K562 (cell line): Measurements from ENCODE around the gene WASHC3. TPM values are rescaled to one million over a fixed set of nuclear protein-coding genes. Genes with fewer than 3 reads are reported as not detected.

Experiments
- CHD7 ChIP-seq: fragments of 200-600 bp; sonication (generic); IDR thresholded peaks from one replicate; pipeline ENCODE4 v1.6.1; 2012; ENCODE audit warnings: mild to moderate bottlenecking, low read depth, low read length, inconsistent platforms
- ESRRB ChIP-seq: fragments of 250-450 bp; sonication (Bioruptor Pico); IDR thresholded peaks from 2 replicates; pipeline ENCODE4 v1.5.0; 2020; ENCODE audit warnings: mild to moderate bottlenecking, moderate library complexity, borderline replicate concordance
- GTF3C2 ChIP-seq: IDR thresholded peaks from 3 replicates; pipeline ENCODE4 v1.6.1; 2011; ENCODE audit warnings: borderline replicate concordance, mild to moderate bottlenecking, moderate library complexity; ENCODE audit not compliant: insufficient read length; ENCODE audit errors: extremely low read depth
- JUN ChIP-seq, 2 experiments: sonication (generic) in 1 of 2; formaldehyde crosslinking in 1 of 2; IDR thresholded peaks; 2 replicates each; pipeline versions ENCODE4 v1.6.1 to v1.8.0; 2012 to 2022; ENCODE audit warnings: borderline replicate concordance in 2 of 2, mild to moderate bottlenecking in 2 of 2, improper control_type of control experiment in 1 of 2, low read depth in 1 of 2, low read length in 1 of 2, missing genetic modification reagents in 1 of 2
- L3MBTL2 ChIP-seq: fragments of 450-650 bp; IDR thresholded peaks from 2 replicates; pipeline ENCODE4 v1.6.1; 2016; ENCODE audit warnings: mild to moderate bottlenecking, moderate library complexity
- MTF1 ChIP-seq: fragments of 250-450 bp; sonication (Bioruptor Pico); IDR thresholded peaks from 2 replicates; pipeline ENCODE4 v1.9.0; 2021; ENCODE audit warnings: moderate library complexity, mild to moderate bottlenecking, inconsistent platforms, borderline replicate concordance
- POLR2H ChIP-seq: IDR thresholded peaks from 2 replicates; pipeline ENCODE4 v1.6.1; 2016; ENCODE audit warnings: missing genetic modification characterization, low read depth, mild to moderate bottlenecking, control low read depth, missing compliant biosample characterization, moderate library complexity
- SIN3A ChIP-seq, 2 experiments: fragments of 150-350 bp in 1 of 2; IDR thresholded peaks; 2 replicates each; pipeline ENCODE4 v1.6.1; 2011 to 2016; ENCODE audit warnings: borderline replicate concordance in 2 of 2, low read depth in 2 of 2, low read length in 2 of 2, mild to moderate bottlenecking in 2 of 2, moderate library complexity in 2 of 2; ENCODE audit not compliant: control insufficient read depth in 1 of 2
- TFAM ChIP-seq: fragments of 250-450 bp; sonication (Bioruptor Pico); conservative IDR thresholded peaks from 2 replicates; pipeline ENCODE4 v1.5.0; 2021; ENCODE audit warnings: mild to moderate bottlenecking, moderate library complexity
- ZNF586 ChIP-seq: fragments of 450-650 bp; formaldehyde crosslinking; conservative IDR thresholded peaks from 2 replicates; pipeline ENCODE4 v1.4.0; 2020; ENCODE audit warnings: mild to moderate bottlenecking, moderate library complexity
- polyA plus RNA-seq, 8 experiments: library from polyadenylated mRNA; depleted of rRNA in 4 of 8; stranded (reverse) in 5 of 8; unstranded in 3 of 8; fragments of >200 nt; fragmentation: Nextera tagmentation in 2 of 8; fragmentation: Illumina TruSeq in 1 of 8; extraction: Ambion mirVana in 2 of 8; extraction: Trizol in 1 of 8; gene quantifications; 2 replicates each; pipeline versions ENCODE4 v1.2.1 to v1.2.3, GENCODE V29; 2011 to 2014; ENCODE audit warnings: inconsistent platforms in 1 of 8, missing spikeins in 1 of 8
- total RNA-seq, 7 experiments: library from RNA; depleted of rRNA in 6 of 7; stranded (reverse); fragments of >200 nt in 6 of 7; fragmentation: Illumina TruSeq in 2 of 7; extraction: Trizol in 2 of 7; gene quantifications; 2 replicates each; pipeline versions ENCODE4 v1.2.1 to v1.2.3, GENCODE V29; 2011 to 2021; ENCODE audit warnings: low replicate concordance in 1 of 7

WASHC3 gene
- total and polyA plus RNA-seq, 9 of the 15 experiments (the other 6 are each of a cell fraction or from before 2014, with no cell fraction given), result 14.3 to 74.9 (median 35.1) TPM

DNA sequence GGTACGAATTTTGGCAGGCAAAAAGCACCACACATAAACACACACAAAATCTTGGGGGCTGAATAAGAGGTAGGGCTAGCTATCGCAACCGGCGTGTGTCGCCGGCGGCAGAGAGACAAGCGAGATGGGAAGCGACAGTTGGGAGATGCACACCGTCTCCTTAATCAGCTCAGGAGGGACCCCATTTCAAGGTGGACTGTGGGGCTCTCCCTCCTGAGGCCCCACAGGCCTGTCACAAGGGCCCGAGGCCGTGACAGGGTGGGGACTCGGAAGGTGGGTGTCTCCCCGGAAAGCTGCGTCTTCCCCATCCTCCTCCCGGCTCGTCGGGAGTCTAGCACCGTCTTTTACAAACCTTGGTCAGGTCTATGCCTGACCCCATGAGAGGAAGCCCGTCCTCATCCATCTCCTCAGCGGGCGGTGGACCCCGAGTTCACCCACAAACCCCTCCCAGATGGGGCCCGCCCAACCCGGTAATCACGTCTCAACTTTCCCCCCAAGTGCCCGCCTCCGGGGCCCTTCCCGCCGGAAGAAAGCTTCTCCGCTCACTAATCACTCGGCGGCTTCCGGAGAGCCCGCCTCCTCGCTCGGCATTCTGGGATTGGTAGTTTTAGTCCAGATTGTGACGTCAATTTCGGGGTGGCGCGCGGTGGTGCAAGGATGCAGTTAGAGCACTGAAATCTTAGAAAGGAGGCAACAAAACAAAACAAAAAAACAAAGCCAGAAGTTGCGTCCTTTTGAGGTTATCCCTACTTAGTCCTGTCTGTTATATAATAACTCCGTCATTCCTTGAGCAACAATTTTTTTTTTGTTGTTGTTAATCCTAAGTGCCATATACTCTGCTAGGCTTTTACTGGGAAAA, at the start of gene WASHC3 (continued):
- TF ChIP-seq CHD7, result no peak
- no peak for TF ChIP-seq ESRRB (CRISPR knock-in tag)
- TF ChIP-seq MTF1 (CRISPR knock-in tag), result no peak
- TF ChIP-seq TFAM (CRISPR knock-in tag), result no peak
- TF ChIP-seq POLR2H (tag), result no peak
- no peak for TF ChIP-seq GTF3C2
- TF ChIP-seq L3MBTL2, result no peak
- TF ChIP-seq ZNF586 (CRISPR knock-in tag), result no peak
- TF ChIP-seq JUN (IDR thresholded peaks at IDR 0.05; ENCODE audit: borderline replicate concordance, low read depth, low read length), result 0 out of 2 replicates have a peak, but pooled peaks have one; percentile 18
- no peak for TF ChIP-seq JUN (CRISPR knock-in tag; IDR thresholded peaks at IDR 0.05; ENCODE audit: borderline replicate concordance)
- TF ChIP-seq SIN3A (IDR thresholded peaks at IDR 0.05; ENCODE audit: borderline replicate concordance in 2 of 2, control insufficient read depth in 1 of 2, low read depth in 2 of 2, low read length in 2 of 2), result no peak; a peak in 1 of 4 replicates
